Measurements from ENCODE around the gene GALNS. TPM values are rescaled to one million over a fixed set of nuclear protein-coding genes. Genes with fewer than 3 reads are reported as not detected.

The GALNS gene
- total and polyA plus RNA-seq, 7 donors, result 4.8 to 15.4 (median 10.4) TPM

GRCh38 chr16:88785106-88785924 lies 71.4 kb downstream of the GALNS start, which contains the start of gene PIEZO1:
Gene PIEZO1 (minus strand): TSS chr16:88785220. CDS start chr16:88784964, 256 bp downstream.
- intact Hi-C loops (cut with DNase I), result loop anchor here (2.0 to 5.0 kb wide), 2 partner anchors 43 to 49 kb away; no protein-coding TSS in a partner anchor
- whole genome bisulfite sequencing, 3 donors, result 3 to 7% (median 5%) methylated on average over 35 to 110 of the region's 110 CpGs
- Histone ChIP-seq H3K4me3 (peak within 1 kb of the TSS; percentile 74), H3K27ac (peak within 1 kb of the TSS; percentile 61), H3K9me3 (no peaks in the 10 kb centered on the region), H3K36me3 (ENCODE audit: insufficient read depth in 1 of 2, low read depth in 1 of 2) (no peaks in the 10 kb centered on the region), H3K4me1 (peaks cover 7% of the 10 kb centered on the region), H3K27me3 (ENCODE audit: insufficient read depth in 3 of 3, low read length in 2 of 3) (peaks cover 0 to 40% (median 12%) of the 10 kb centered on the region in 3 donors)
- TF ChIP-seq CTCF (IDR thresholded peaks at IDR 0.05), result peak; percentile 64
- ATAC-seq (peak; percentile 55 to 67 (median 57)), DNase-seq (peak; percentile 81 to 83)

- DNase-seq, result no peak
- peak overlapping the region; percentile 74 for H3K4me3 ChIP-seq
- intact Hi-C loops (cut with DNase I), result loop anchor here (2.0 to 5.0 kb wide), 2 partner anchors 42 to 48 kb away; no protein-coding TSS in a partner anchor
- peak overlapping the region; percentile 61 for H3K27ac ChIP-seq
- no peaks in the 10 kb centered on the region for H3K36me3 ChIP-seq (ENCODE audit: insufficient read depth in 1 of 2, low read depth in 1 of 2)
- peak; percentile 27 to 44 (median 34) for ATAC-seq
- peaks cover 9% of the 10 kb centered on the region for H3K4me1 ChIP-seq
- peaks cover 0 to 37% (median 12%) of the 10 kb centered on the region in 3 donors for H3K27me3 ChIP-seq (ENCODE audit: insufficient read depth in 3 of 3, low read length in 2 of 3)
- TF ChIP-seq CTCF (IDR thresholded peaks at IDR 0.05), result no peak
- 0 to 1% methylated on average over 8 to 32 of the region's 32 CpGs; no CpG with 5 or more reads in 1 of the 3 donors for WGBS, 3 donors
- H3K9me3 ChIP-seq, result no peaks in the 10 kb centered on the region
Measured at GRCh38 chr16:88784856-88785105, 72.0 kb downstream of the GALNS start.

- DNase-seq (peak; percentile 77 to 83), ATAC-seq (peak; percentile 53 to 72 (median 56))
- Histone ChIP-seq H3K27ac (peak overlapping the region; percentile 61), H3K36me3 (ENCODE audit: insufficient read depth in 1 of 2, low read depth in 1 of 2) (no peaks in the 10 kb centered on the region), H3K4me3 (peak overlapping the region; percentile 74), H3K27me3 (ENCODE audit: insufficient read depth in 3 of 3, low read length in 2 of 3) (peaks cover 0 to 38% (median 12%) of the 10 kb centered on the region in 3 donors), H3K4me1 (peaks cover 14% of the 10 kb centered on the region), H3K9me3 (no peaks in the 10 kb centered on the region)
- peak; percentile 44 for TF ChIP-seq CTCF (IDR thresholded peaks at IDR 0.05)
- WGBS, 3 donors, result 5 to 12% (median 5%) methylated on average over 57 to 74 of the region's 74 CpGs
- intact Hi-C loops (cut with DNase I), result loop anchor here in 1 of 2 donors (2.0 kb wide), 1 partner anchor 47 kb away; no protein-coding TSS in a partner anchor
Measured at GRCh38 chr16:88784074-88784855, 72.5 kb downstream of the GALNS start.

GRCh38 chr16:88783391-88784073 lies 73.2 kb downstream of the GALNS start:
- intact Hi-C loops (cut with DNase I), result loop anchor here in 1 of 2 donors (2.0 kb wide), 1 partner anchor 47 kb away; no protein-coding TSS in a partner anchor
- DNase-seq, result peak in 1 of 2 donors; percentile 49

More at GRCh38 chr16:88783391-88784073, 73.2 kb downstream of the GALNS start:
- peak in 2 of 4 donors; percentile 39 to 43 for ATAC-seq
- Histone ChIP-seq H3K27ac (peak overlapping the region; percentile 61), H3K4me1 (peaks cover 15% of the 10 kb centered on the region), H3K36me3 (ENCODE audit: insufficient read depth in 1 of 2, low read depth in 1 of 2) (no peaks in the 10 kb centered on the region), H3K4me3 (peak overlapping the region; percentile 74), H3K9me3 (no peaks in the 10 kb centered on the region), H3K27me3 (ENCODE audit: insufficient read depth in 3 of 3, low read length in 2 of 3) (peaks cover 0 to 45% (median 12%) of the 10 kb centered on the region in 3 donors)
- WGBS, 3 donors, result 36 to 47% (median 38%) methylated on average over 27 of the region's 27 CpGs
- no peak for TF ChIP-seq CTCF (IDR thresholded peaks at IDR 0.05)
